Stimulated activated CD8-positive, alpha-beta memory T cell treated with anti-CD3 and anti-CD28 coated beads, Interleukin-12 subunit alpha, Interleukin-12 subunit beta, amount 100 ng/mL, for 1 hour (primary cell): ENCODE data around the gene HSPBAP1.

Experiments used
- DNase-seq: peaks from one replicate; pipeline ENCODE4 v3.0.0-alpha.2; 2020; ENCODE audit warnings: low read depth

Gene HSPBAP1, protein sequence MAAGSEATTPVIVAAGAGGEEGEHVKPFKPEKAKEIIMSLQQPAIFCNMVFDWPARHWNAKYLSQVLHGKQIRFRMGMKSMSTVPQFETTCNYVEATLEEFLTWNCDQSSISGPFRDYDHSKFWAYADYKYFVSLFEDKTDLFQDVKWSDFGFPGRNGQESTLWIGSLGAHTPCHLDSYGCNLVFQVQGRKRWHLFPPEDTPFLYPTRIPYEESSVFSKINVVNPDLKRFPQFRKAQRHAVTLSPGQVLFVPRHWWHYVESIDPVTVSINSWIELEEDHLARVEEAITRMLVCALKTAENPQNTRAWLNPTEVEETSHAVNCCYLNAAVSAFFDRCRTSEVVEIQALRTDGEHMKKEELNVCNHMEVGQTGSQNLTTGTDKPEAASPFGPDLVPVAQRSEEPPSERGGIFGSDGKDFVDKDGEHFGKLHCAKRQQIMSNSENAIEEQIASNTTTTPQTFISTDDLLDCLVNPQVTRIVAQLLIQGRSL

GRCh38 chr3:122793568-122794416 is at the start of gene HSPBAP1:
HSPBAP1 (minus strand) TSS chr3:122793831; CDS start chr3:122793680, 151 bp downstream.
- peak; percentile 88 for DNase-seq

GRCh38 chr3:122835590-122835989 is 42.0 kb upstream of the HSPBAP1 start:
- no peak for DNase-seq

- DNase-seq: no peak
These were observed 34.6 kb upstream of the HSPBAP1 start for GRCh38 chr3:122828281-122828680.

GRCh38 chr3:122826278-122826677 is 32.6 kb upstream of the HSPBAP1 start:
- no peak for DNase-seq

DNA sequence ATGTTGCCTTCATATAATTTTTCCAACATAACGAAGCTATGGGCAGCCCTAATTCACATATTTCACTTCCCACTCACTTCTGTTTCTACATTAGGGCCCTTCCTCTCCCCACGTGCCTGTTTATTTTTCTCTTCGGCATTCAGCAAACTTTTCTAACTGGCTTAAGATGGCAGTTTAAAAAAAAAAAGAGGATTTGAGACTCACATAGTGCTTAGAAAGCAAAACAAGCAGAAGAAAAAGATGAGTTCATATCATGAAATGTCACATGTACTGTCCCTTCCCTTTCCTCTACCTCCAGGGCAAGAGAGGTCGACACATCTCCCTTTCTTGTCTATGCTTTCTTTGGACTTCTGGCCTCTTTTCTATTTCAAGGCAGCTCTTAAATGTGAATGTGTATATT is 31.8 kb upstream of the HSPBAP1 start:
- no peak for DNase-seq

DNA sequence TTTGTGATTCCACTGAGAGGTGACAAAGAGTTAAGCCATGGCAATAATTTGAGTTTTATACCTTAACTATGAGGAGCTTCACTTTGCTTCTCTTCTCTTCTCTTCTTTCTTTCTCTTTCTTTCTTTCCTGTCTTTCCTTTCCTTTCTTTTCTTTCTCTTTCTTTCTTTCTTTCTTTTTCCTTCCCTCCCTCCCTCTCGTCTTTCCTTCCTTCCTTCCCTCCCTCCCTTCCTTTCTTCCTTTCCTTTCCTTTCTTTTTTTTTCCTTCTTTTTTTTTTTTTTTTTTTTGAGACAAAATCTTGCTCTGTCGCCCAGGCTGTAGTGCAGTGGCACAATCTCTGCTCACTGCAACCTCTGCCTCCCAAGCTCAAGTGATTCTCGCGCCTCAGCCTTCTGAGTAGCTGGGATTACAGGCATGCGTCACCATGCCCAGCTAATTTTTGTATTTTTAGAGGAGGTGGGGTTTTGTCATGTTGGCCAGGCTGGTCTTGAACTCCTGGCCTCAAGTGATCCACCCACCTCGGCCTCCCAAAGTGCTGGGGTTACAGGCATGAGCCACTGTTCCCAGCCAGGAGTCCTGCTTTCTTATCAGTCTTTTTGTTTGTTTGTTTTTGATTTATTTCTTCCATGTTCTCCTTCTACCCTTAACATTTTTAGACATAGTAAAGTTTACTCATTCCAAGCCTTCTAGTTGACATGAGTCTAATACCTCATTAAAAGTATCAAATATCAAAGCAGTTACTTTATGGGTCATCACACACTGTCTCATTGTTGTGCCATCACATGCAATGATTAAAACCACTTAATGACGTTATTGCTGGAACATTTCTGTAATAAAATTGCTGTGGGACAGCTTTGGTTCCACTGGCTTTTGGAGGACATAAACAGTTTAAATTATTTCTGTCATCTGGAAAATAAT is 31.1 kb upstream of the HSPBAP1 start:
- DNase-seq: no peak

- DNase-seq: no peak
These were observed 23.0 kb upstream of the HSPBAP1 start for GRCh38 chr3:122816587-122816986.

DNA sequence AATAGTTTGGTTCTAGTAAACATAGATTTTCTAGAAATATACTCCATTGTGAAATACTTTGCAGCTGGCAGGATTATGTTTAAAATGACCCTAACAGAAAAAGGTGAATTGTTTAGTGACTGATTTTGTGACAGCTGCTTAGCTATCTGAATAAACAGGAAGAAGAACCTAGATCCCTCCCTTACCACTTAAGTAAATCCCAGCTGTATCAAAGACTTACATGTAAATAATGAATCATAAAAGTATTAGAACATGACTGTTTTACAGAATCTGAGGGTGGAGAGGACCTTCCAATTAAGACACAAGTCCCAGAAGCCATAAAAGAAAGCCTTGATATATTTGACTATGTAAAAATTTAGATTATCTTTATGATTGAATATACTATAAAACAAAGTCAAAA is 17.1 kb upstream of the HSPBAP1 start:
- no peak for DNase-seq

- no peak for DNase-seq
These were observed 10.3 kb upstream of the HSPBAP1 start for GRCh38 chr3:122803977-122804376.

GRCh38 chr3:122802323-122802722 is 8.7 kb upstream of the HSPBAP1 start:
- no peak for DNase-seq

DNA sequence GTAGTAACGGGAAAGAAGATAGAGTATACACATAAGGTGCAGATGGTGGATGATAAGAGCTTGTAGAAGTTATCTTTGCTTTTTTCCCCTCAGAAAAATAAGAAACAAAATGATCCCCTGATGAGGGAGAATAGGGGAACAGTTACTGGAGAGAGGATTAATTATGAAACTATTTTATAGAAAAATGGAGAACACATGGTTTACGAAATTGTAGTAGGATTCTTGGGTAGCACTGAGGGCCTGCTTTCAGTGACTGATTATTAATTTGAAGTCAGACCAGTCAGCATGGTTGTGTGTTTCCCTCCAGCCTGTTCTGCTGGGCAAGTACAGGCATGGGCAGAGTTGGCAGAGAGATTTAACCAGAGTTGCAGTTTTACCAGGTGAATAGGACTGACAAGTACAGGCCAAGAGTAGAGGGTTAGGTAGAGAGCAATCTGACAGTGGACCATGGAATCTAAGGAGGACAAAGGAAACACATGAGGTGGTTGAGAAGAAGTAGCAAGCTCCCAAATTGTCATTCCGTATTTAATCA is 7.1 kb upstream of the HSPBAP1 start:
- DNase-seq: no peak

GRCh38 chr3:122800031-122800430 is 6.4 kb upstream of the HSPBAP1 start:
- no peak for DNase-seq

GRCh38 chr3:122799322-122799721 is 5.7 kb upstream of the HSPBAP1 start:
- no peak for DNase-seq

DNA sequence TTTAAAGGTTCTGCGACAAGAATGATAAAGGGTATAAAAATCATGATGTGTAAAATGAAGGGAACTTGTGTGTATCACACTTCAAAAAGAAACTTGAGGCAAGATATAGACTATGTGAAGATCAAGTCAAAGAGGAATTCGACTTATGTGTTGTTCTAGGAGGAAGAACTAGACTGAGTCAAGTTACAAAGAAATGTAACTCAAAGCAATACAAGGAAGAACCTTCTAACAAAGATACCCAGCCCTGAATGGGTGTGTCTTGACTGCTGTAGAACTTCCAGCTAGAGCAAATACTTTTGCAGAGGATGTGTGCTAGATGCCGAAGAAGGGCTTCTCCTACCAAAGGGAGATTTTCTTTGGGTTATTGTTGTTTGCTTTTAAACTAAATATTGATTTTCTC is 3.7 kb upstream of the HSPBAP1 start:
- DNase-seq: no peak

- DNase-seq: no peak
These were observed 2.1 kb upstream of the HSPBAP1 start for GRCh38 chr3:122795674-122796195.

- peak; percentile 21 for DNase-seq
These were observed 1.4 kb upstream of the HSPBAP1 start, which contains the start of gene SLC49A4 for GRCh38 chr3:122794779-122795673. SLC49A4 (plus strand) TSS chr3:122795069; CDS start chr3:122795193, 124 bp downstream.

DNA sequence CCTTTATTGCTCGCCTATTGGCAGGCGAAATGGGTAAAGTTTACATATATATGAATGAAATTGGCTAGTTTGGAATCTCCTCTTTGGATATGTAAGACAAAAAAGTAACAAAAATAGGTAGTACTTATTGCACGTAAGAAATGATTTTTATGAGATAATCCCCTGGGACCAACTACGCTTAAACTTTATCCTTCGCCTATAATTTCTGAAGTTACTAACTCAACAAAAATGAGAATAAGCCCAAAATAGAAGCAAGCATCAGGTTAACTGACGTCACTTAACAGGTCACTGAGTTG is 800 bp upstream of the HSPBAP1 start:
- no peak for DNase-seq

DNA sequence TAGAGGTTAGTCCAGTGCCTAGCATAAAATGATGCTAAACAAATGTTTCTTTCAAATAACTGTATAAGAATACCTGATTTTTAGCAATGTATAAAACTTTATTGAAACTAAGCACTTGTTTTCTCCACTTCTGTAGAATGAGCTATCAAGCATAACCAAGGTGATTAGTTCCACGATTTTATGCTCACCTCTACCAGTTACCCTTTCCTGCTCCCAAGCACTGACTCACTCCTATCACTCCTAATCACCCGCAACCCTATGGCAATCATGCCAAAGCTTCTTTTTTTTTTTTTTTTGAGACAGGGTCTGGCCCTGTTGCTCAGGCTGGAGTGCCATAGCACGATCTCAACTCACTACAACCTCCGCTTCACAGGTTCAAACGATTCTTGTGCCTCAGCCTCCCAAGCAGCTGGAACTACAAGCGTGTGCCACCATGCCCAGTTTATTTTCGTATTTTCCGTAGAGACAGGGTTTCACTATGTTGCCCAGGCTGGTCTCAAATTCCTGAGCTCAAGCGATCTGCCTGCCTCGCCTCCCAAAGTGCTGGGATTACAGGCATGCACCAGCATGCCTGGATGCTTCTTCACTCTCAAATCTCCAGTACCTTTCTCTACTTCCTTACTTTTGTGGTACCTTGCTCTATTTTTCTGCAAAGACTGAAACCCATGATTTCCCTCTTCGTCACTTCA is 3.9 kb downstream of the HSPBAP1 start:
- DNase-seq: no peak

GRCh38 chr3:122787872-122788271 is 5.8 kb downstream of the HSPBAP1 start:
- no peak for DNase-seq

GRCh38 chr3:122786066-122786465 is 7.6 kb downstream of the HSPBAP1 start:
- no peak for DNase-seq
